ENCODE data around the gene DNAJC16.

Gene DNAJC16

GRCh38 chr1:15540186-15540585, 13.5 kb downstream of the DNAJC16 start:
- no peak for DNase-seq (ENCODE audit: low spot score)

DNA sequence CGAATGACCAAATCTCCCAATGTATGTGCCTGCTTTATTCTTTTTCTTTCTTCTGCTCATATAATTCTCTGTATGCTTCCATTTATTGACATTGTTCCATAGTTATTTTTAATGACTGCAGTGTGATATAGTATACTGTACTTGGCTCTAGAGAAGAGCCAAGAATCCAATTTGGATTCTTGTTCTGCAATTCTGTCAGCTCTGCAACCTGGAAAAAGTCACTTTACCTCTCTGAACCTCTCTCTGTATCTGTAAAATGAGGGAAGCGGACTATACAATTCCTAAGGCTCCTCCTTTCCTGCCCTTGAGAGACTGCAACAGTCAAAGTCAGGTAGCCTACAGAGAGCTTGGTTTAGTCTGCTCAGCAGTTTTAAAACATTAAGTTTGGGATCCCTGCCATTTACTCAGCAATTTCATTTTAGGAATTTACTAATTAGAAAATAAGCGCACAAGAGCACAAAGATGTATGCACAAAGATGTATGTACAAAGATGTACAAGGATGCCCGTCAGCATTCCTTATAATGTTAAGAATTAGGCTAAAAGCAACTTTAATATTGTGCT, 14.7 kb downstream of the DNAJC16 start:
- DNase-seq (ENCODE audit: low spot score) = no peak

DNA sequence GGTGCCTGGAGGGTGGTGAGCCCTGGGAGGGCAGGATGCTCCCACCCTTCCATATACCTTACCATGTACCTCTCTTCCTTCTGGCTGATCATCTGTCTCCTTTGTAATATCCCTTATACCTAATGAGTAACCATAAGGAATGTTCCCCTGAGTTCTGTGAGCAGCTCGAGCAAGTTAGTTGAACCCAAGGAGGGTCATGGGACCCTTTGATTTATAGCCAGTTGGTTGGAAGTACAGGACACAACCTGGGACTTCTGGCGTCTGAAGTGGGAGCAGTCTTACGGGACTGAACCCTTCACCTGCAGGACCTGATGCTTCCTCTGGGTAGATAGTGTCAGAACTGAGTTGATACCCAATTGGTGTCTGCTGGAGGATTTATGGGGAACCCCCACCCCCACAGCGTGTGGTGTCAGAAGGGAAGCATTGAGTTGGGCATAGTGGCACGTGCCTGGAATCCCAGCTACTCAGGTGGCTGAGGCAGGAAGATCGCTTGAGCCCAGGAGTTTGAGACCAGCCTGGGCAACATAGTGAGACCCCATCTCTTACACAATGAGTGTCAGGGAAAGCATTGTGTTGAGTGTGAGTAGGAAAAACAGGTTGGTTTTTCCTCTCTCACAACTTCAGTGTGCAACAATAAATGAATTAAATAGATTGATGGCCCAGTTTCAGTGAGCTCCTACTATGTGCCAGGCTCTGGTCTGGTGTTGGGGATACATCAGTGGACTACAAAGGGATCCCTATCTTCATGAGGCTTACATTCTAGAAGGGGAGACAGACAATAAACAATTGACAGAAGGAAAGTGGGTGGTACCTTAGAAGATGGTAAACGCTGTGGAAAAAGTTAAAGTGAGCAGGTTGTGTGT, 16.0 kb downstream of the DNAJC16 start:
- DNase-seq (ENCODE audit: low spot score) = no peak

DNA sequence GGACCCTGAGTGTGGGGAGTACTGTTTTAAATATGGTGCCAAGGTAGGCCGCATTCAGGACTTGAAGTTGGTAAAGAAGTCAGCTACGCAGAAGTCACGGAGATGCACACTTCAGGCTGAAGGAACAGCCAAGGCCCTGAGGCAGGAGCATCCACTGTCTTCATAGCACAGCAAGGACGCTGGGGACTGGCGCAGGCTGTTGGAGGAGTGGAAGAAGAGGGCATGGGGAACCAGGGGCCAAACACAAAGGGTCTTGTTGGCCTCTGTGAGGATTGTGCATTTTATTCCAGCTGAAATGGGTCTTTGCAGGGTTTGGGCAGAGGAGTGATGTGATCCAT, 16.6 kb downstream of the DNAJC16 start:
- DNase-seq (ENCODE audit: low spot score) = no peak

DNA sequence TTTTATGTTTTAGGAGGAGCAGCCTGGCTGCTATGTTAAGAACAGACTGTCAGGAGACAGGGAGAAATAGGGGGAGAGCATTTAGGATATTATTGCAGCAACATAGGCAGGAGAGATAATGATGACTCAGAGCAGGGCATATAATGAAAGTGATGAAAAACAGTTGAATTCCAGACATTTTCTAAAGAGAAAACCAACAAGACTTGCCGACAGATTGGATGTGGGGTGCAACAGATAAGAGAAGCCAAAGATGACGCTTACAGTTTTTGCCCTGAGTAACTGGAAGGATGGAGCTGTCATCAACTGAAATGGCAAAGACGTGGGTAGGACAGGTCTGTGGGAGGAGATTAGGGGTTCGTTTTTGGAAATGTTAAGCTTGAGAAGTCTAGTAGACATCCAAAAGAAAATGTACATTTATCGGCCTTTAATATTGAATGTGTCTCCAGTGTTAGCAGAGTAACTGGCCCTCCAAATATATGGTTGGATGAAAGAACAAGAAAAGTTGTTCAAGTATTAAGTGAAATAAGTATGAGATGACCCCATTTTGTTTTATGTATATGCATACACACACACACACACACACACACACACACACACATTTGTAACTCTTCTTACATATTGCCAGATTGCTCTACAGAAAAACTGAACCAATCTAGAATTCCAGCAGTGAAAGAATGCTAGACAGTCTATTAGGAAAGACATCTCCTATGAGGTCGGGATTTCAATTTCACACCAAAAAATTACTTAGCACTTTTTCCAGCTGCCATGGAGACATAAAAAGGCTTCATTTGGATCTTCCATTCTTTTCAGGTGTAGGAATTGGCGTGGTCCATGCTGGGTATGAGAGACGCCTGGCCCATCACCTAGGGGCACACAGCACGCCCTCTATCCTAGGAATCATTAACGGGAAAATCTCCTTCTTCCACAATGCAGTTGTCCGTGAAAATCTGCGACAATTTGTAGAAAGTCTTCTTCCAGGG, 17.2 kb downstream of the DNAJC16 start:
- no peak for DNase-seq (ENCODE audit: low spot score)

GRCh38 chr1:15546641-15547040, 20.0 kb downstream of the DNAJC16 start:
- no peak for DNase-seq (ENCODE audit: low spot score)

GRCh38 chr1:15550573-15550972, 23.9 kb downstream of the DNAJC16 start:
- DNase-seq (ENCODE audit: low spot score) = no peak

GRCh38 chr1:15557008-15557407, 30.4 kb downstream of the DNAJC16 start:
- DNase-seq (ENCODE audit: low spot score) = no peak

DNA sequence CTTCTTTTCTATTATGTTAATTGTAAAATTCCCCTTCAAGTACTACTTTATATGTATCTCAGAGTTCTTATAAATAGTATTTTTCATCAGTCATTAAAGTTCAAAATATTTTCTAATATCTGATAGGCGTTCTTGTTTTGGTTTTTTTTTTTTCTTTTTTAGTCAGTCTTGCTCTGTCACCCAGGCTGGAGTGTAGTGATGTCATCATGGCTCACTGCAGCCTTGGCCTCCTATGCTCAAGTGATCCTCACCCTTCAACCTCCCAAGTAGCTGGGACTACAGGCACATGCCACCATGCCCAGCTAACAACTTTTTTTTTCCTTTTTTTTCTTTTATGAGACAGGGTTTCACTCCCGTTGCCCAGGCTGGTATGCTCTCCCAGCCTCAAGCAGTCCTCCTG, 30.9 kb downstream of the DNAJC16 start:
- DNase-seq (ENCODE audit: low spot score) = no peak

GRCh38 chr1:15558516-15558915, 31.9 kb downstream of the DNAJC16 start:
- no peak for DNase-seq (ENCODE audit: low spot score)

DNA sequence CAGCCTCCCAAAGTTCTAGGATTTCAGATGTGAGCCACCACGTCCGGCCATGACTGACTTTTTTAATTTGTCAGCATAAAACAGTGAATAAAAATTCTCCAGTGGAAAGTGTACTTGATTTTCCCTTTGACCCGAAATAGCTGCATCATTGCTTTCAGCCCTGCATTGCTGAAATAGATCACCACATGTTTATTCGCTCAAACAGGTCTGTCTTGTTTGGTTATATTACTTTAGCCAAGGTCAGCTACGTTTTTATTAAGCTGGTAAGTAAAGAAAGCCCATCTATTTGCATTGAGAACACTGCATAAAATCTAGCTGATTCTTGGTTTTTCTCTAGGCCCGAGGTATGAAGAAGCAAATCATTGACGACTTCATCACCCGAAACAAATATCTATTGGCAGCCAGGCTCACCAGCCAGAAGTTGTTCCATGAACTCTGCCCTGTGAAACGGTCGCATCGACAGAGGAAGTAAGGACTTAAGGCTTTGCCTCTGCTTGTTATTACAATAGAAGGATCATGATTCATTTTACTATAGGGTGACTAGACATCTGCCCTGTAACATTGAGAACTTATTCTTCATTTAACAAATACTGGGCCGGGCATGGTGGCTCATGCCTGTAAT, 32.7 kb downstream of the DNAJC16 start:
- DNase-seq (ENCODE audit: low spot score) = no peak

DNA sequence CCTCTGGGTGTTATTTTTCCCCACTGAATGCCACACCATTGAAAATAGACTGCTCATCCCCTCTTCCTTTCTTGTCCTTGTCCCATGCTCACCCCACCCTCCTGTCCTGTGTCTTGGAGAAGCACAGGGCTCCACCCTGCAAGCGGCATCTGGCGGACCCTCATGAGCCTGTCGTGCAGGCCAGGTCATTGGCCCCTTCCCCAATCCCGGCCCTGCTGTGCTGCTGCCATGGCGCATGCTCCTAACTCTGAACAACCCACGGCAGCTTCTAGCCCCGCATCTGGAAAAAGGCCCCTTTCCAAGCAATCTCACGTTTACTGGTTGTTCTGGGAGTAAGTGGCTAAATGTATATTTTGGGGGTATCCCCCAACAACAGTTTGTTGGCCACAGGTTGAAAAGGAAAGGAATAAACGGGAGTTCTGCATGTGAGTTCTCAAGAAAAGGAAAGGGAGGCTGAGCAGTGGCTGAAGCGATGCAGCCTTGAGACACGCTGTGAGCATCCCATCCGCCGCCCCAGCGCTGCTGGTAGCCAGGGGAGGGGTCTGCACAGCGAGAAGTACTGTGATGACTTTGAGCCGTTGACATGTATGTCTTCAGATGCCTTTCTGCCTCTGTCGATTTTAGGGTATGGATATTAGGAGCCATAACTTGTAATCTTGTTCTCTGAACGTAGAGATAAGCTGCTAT, 41.9 kb downstream of the DNAJC16 start:
- no peak for DNase-seq (ENCODE audit: low spot score)

DNA sequence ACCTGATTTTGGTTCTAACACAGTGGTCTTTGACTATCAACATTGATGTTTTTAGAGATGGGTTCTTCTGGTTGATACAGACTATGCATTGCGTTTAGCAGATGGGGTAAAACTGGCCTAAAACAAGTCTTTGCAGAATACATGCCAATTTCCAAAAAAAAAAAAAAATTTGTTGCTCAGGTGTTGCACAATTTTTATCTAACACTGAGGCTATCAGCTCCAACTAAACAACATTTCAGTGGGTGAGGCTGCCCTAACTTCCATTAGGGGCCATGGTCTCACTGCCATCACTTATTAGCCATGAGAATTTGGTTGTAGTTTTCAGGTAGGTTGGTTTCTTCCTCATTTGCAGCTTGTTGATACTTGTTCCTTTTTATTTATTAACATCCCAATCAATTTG, 44.2 kb downstream of the DNAJC16 start:
- no peak for DNase-seq (ENCODE audit: low spot score)

- no peak for DNase-seq (ENCODE audit: low spot score)
Measured at GRCh38 chr1:15571266-15571665, 44.6 kb downstream of the DNAJC16 start.

DNA sequence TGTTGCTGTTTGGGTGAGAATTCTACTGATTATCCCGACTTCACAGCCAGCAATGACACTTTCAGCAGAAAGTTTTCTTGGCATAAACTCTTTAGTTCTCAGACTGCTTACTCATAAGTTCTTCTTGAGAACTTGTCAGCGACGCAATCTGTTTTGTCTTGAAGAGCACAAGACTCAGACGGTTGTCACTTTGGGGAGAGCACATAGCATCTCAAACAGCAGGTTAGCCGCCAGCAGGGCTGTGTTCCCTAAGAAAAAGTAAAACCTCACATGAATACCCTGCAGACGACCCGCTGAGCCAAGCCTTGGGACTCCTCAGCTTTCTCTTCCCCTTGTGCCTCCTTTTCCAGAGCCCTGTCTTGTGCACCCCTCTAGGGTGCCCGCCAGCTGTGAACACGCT, 46.8 kb downstream of the DNAJC16 start:
- DNase-seq (ENCODE audit: low spot score) = no peak

DNA sequence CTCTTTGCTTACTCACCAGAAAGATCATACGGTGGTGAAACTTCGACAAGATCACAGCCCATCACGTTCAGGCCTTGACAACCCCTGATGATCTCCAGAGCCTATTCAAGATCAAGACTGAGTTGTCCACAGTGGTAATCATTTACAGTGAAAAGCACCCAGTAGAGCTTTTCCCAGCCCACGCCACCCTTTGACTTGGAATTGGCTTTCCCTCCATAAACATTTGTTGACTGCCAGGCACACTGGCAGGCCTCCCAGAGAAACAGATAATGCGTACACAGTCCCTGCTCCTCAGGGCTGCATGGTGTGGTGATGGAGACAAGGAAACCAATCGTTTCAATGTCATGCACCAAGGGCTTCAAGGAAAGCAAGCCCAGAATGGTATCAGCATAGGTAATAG, 48.1 kb downstream of the DNAJC16 start:
- DNase-seq (ENCODE audit: low spot score) = no peak

GRCh38 chr1:15575549-15576150, 49.0 kb downstream of the DNAJC16 start:
- no peak for DNase-seq (ENCODE audit: low spot score)

- no peak for DNase-seq (ENCODE audit: low spot score)
Measured at GRCh38 chr1:15577691-15578090, 51.0 kb downstream of the DNAJC16 start.

- DNase-seq (ENCODE audit: low spot score) = no peak
Measured at GRCh38 chr1:15578921-15579682, 52.5 kb downstream of the DNAJC16 start.

DNA sequence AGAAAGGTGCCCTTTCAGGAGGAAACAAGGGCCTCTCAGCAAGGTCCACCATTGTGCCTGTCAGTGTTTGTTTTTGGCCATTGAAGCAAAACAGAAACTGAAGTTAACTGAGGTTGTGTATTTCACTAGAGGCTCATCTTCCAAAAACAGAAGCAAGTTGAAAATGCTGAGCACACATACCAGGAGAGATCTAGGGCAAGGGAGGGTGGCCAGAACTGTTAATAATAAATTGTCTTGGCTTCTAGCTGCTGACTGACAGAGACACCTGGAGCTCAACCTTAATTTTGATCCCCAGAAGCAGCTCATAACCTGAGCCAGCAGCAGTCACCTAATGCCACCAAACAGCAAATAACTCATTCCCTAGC, 53.0 kb downstream of the DNAJC16 start:
- DNase-seq (ENCODE audit: low spot score) = no peak

Measured in COLO829 (cell line).